Liver (tissue), 9 donors: Measurements from ENCODE around the gene HEXIM1. TPM values are rescaled to one million over a fixed set of nuclear protein-coding genes. Genes with fewer than 3 reads are reported as not detected.
"Not testable (repeated sequence)": the region's sequence is repeated elsewhere in the genome, so short reads cannot be mapped to it uniquely, and the experiment has no call there.

ENCODE experiments used
- DNase-seq: peaks from one replicate; pipeline ENCODE4 v3.0.0-alpha.2; 2017; ENCODE audit warnings: low spot score
- H3K27ac ChIP-seq, 2 donors: one replicate each; pipeline ENCODE4 v1.7.0; 2013; ENCODE audit warnings: inconsistent platforms in 2 of 2, low read length in 2 of 2, control low read depth in 1 of 2, low read depth in 1 of 2, mild to moderate bottlenecking in 1 of 2
- H3K27me3 ChIP-seq, 4 donors: one replicate each; pipeline versions ENCODE4 v1.6.1 to v1.7.0; 2013; ENCODE audit warnings: low read length in 3 of 4, inconsistent platforms in 1 of 4, mild to moderate bottlenecking in 1 of 4, moderate library complexity in 1 of 4; ENCODE audit not compliant: control insufficient read depth in 4 of 4, insufficient read depth in 4 of 4
- H3K36me3 ChIP-seq, 4 donors: one replicate each; pipeline versions ENCODE4 v1.6.1 to v1.7.0; 2013; ENCODE audit warnings: low read length in 3 of 4, mild to moderate bottlenecking in 3 of 4, low read depth in 1 of 4, moderate library complexity in 1 of 4; ENCODE audit not compliant: control insufficient read depth in 4 of 4, insufficient read depth in 3 of 4
- H3K4me1 ChIP-seq, 4 donors: one replicate each; pipeline versions ENCODE4 v1.6.1 to v1.7.0; 2013; ENCODE audit warnings: low read length in 3 of 4, mild to moderate bottlenecking in 3 of 4, moderate library complexity in 1 of 4; ENCODE audit not compliant: control insufficient read depth in 4 of 4, insufficient read depth in 4 of 4
- H3K4me3 ChIP-seq, 3 donors: one replicate each; pipeline versions ENCODE4 v1.6.1 to v1.7.0; 2013; ENCODE audit warnings: low read length in 3 of 3, control low read depth in 1 of 3, low read depth in 1 of 3, mild to moderate bottlenecking in 1 of 3
- H3K9ac ChIP-seq, 2 donors: one replicate each; pipeline ENCODE4 v1.7.0; 2013; ENCODE audit warnings: low read length in 2 of 2, mild to moderate bottlenecking in 2 of 2, moderate library complexity in 2 of 2, control low read depth in 1 of 2, low read depth in 1 of 2
- H3K9me3 ChIP-seq, 4 donors: one replicate each; pipeline versions ENCODE4 v1.6.1 to v1.7.0; 2013; ENCODE audit warnings: low read length in 3 of 4; ENCODE audit not compliant: control insufficient read depth in 4 of 4
- ATF3 ChIP-seq: IDR thresholded peaks from 2 replicates; pipeline ENCODE4 v1.6.1; 2016; ENCODE audit warnings: antibody characterized with exemption
- CTCF ChIP-seq: fragments of 150-350 bp; IDR thresholded peaks from 2 replicates; pipeline ENCODE4 v1.5.1; 2017; ENCODE audit warnings: improper control_type of control experiment, low read depth, low read length; ENCODE audit not compliant: missing input control
- EGR1 ChIP-seq, 2 donors: IDR thresholded peaks; 2 replicates each; pipeline ENCODE4 v1.6.1; 2016 to 2018; ENCODE audit warnings: antibody characterized with exemption in 2 of 2, low read depth in 2 of 2
- FOXA1 ChIP-seq: IDR thresholded peaks from 2 replicates; pipeline ENCODE4 v1.6.1; 2016; ENCODE audit warnings: antibody characterized with exemption
- FOXA2 ChIP-seq: IDR thresholded peaks from 2 replicates; pipeline ENCODE4 v1.6.1; 2016; ENCODE audit warnings: antibody characterized with exemption
- GABPA ChIP-seq, 2 donors: IDR thresholded peaks in 1 of 2; conservative IDR thresholded peaks in 1 of 2; 2 replicates each; pipeline ENCODE4 v1.6.1; 2016; ENCODE audit warnings: antibody characterized with exemption in 2 of 2, mild to moderate bottlenecking in 1 of 2, moderate library complexity in 1 of 2
- HNF4A ChIP-seq, 2 donors: conservative IDR thresholded peaks; 2 replicates each; pipeline ENCODE4 v1.6.1; 2016; ENCODE audit warnings: antibody characterized with exemption in 2 of 2, mild to moderate bottlenecking in 2 of 2
- HNF4G ChIP-seq: IDR thresholded peaks from 2 replicates; pipeline ENCODE4 v1.6.1; 2016; ENCODE audit warnings: antibody characterized with exemption
- JUND ChIP-seq, 2 donors: IDR thresholded peaks; 2 replicates each; pipeline ENCODE4 v1.6.1; 2016; ENCODE audit warnings: antibody characterized with exemption in 2 of 2
- MAX ChIP-seq: IDR thresholded peaks from 2 replicates; pipeline ENCODE4 v1.6.1; 2016; ENCODE audit warnings: antibody characterized with exemption
- NR2F2 ChIP-seq: IDR thresholded peaks from 2 replicates; pipeline ENCODE4 v1.6.1; 2016; ENCODE audit warnings: antibody characterized with exemption
- RAD21 ChIP-seq, 2 donors: IDR thresholded peaks; 2 replicates each; pipeline ENCODE4 v1.6.1; 2016; ENCODE audit warnings: antibody characterized with exemption in 2 of 2, mild to moderate bottlenecking in 2 of 2
- REST ChIP-seq: IDR thresholded peaks from 2 replicates; pipeline ENCODE4 v1.6.1; 2016; ENCODE audit warnings: antibody characterized with exemption, mild to moderate bottlenecking
- RXRA ChIP-seq, 2 donors: IDR thresholded peaks; 2 replicates each; pipeline ENCODE4 v1.6.1; 2017 to 2018; ENCODE audit warnings: antibody characterized with exemption in 2 of 2, mild to moderate bottlenecking in 1 of 2
- SP1 ChIP-seq: IDR thresholded peaks from 2 replicates; pipeline ENCODE4 v1.6.1; 2018; ENCODE audit warnings: antibody characterized with exemption, mild to moderate bottlenecking
- TAF1 ChIP-seq: conservative IDR thresholded peaks from 2 replicates; pipeline ENCODE4 v1.6.1; 2016; ENCODE audit warnings: antibody characterized with exemption, mild to moderate bottlenecking
- YY1 ChIP-seq: IDR thresholded peaks from 2 replicates; pipeline ENCODE4 v1.6.1; 2016; ENCODE audit warnings: antibody characterized with exemption, mild to moderate bottlenecking
- ZBTB33 ChIP-seq: IDR thresholded peaks from 2 replicates; pipeline ENCODE4 v1.6.1; 2016; ENCODE audit warnings: antibody characterized with exemption
- WGBS: extraction: QIAGEN DNeasy Blood & Tissue Kit; methylation state at CpG from one replicate; pipeline ENCODE4 v1.1.7; 2013; 5-methylcytosine and 5-hydroxymethylcytosine counted together
- polyA plus RNA-seq, 2 donors: library from polyadenylated mRNA; stranded (reverse) in 1 of 2; unstranded in 1 of 2; fragments of 200-250 nt in 1 of 2; fragments of >200 nt in 1 of 2; fragmentation: Nextera tagmentation in 1 of 2; extraction: Ambion mirVana in 1 of 2; gene quantifications; one replicate each; pipeline versions ENCODE4 v1.2.1 to v1.2.3, GENCODE V29; 2013 to 2015
- total RNA-seq, 2 donors: library from RNA; depleted of rRNA; stranded (reverse); fragments of >200 nt; gene quantifications; one replicate each; pipeline ENCODE4 v1.2.3, GENCODE V29; 2014
- donor health status: healthy.
- donor health status: healthy.
- donor health status: healthy.
- donor health status: healthy.
- donor health status: healthy.

HEXIM1 gene
- total and polyA plus RNA-seq, 4 donors: 7.4 to 14.3 (median 12.3) TPM

- no peak overlapping the region for H3K27ac ChIP-seq
Observed at GRCh38 chr17:45123930-45124796, 24.1 kb upstream of the HEXIM1 start.

GRCh38 chr17:45124797-45125122, 23.5 kb upstream of the HEXIM1 start:
- not testable (repeated sequence) for H3K27ac ChIP-seq, H3K27me3 ChIP-seq, H3K4me1 ChIP-seq, H3K9me3 ChIP-seq, H3K36me3 ChIP-seq, H3K4me3 ChIP-seq, DNase-seq, H3K9ac ChIP-seq
- WGBS: 91% methylated on average over 5 of the region's 5 CpGs

More at GRCh38 chr17:45123930-45124796, 24.1 kb upstream of the HEXIM1 start:
- TF ChIP-seq HNF4G: no peak
- no peak for TF ChIP-seq FOXA2
- no peak for TF ChIP-seq REST
- no peak for TF ChIP-seq ZBTB33
- TF ChIP-seq YY1: no peak
- TF ChIP-seq JUND (IDR thresholded peaks at IDR 0.05): no peak
- no peak for TF ChIP-seq RXRA (IDR thresholded peaks at IDR 0.05)
- no peak for TF ChIP-seq ATF3
- TF ChIP-seq HNF4A (conservative IDR thresholded peaks at IDR 0.05): no peak
- TF ChIP-seq EGR1 (IDR thresholded peaks at IDR 0.05; ENCODE audit: low read depth in 2 of 2): no peak
- no peak for TF ChIP-seq NR2F2
- no peak for TF ChIP-seq GABPA (IDR thresholded peaks at IDR 0.05 in 1 of 2, conservative IDR thresholded peaks at IDR 0.05 in 1 of 2)
- TF ChIP-seq MAX: no peak
- TF ChIP-seq TAF1: no peak
- TF ChIP-seq RAD21 (IDR thresholded peaks at IDR 0.05): no peak
- TF ChIP-seq CTCF: no peak
- no peak for TF ChIP-seq FOXA1
- TF ChIP-seq SP1: no peak
- Histone ChIP-seq H3K36me3 (no peaks in the 10 kb centered on the region), H3K9me3 (no peaks in the 10 kb centered on the region), H3K4me3 (no peak overlapping the region), H3K4me1 (no peaks in the 10 kb centered on the region), H3K9ac (no peak overlapping the region), H3K27me3 (no peaks in the 10 kb centered on the region)
- 86% methylated on average over 15 of the region's 15 CpGs for WGBS
- no peak for DNase-seq
